HepG2 (cell line): ENCODE measurements around the gene TRIO. TPM values are rescaled to one million over a fixed set of nuclear protein-coding genes. Genes with fewer than 3 reads are reported as not detected.
A peak's percentile ranks its signal among the peaks of the same experiment; 100 is the strongest.

Source experiments
- ATAC-seq: fragments of 200-7000 bp; cut with Tn5 transposase; 3 replicates; pipeline ENCODE4 v1.9.1; 2020; ENCODE audit warnings: mild to moderate bottlenecking, moderate library complexity
- BruUV-seq: library from RNA; stranded (reverse); fragments of 400-500 nt; replicated peaks from 2 replicates; lab custom pipeline; 2021; lab: Mats Ljungman, UMichigan
- CTCF ChIA-PET: fragments of 300-600 bp; formaldehyde crosslinking; extraction: SDS; loops from one replicate; lab custom pipeline; 2021; ENCODE audit warnings: low total read pairs, inconsistent platforms, low intra/inter-chr PET ratio; lab: Yijun Ruan, JAX
- POLR2A ChIA-PET: fragments of 350-600 bp; sonication (Branson Sonifier 250); formaldehyde crosslinking; loops from one replicate; lab custom pipeline; 2020; ENCODE audit warnings: antibody characterized with exemption, inconsistent platforms; lab: Yijun Ruan, JAX
- DNase-seq: peaks from one replicate; pipeline ENCODE4 v3.0.0-alpha.2; 2015; ENCODE audit warnings: low spot score
- FAIRE-seq: peaks from 3 replicates; lab custom pipeline; 2011; peaks lifted over from hg19 to GRCh38; lab: Jason Lieb, UNC
- H2AFZ ChIP-seq: one replicate; pipeline ENCODE4 v1.6.1; 2011; ENCODE audit warnings: low read length, inconsistent platforms
- H3K27ac ChIP-seq: fragments of 300-600 bp; 3 replicates; pipeline ENCODE4 v1.8.0; 2011; ENCODE audit warnings: mixed run types, mild to moderate bottlenecking, mixed read lengths, low read length, inconsistent platforms; ENCODE audit not compliant: insufficient read depth; ENCODE audit errors: extremely low read length
- H3K27me3 ChIP-seq, 2 experiments: fragments of 200-600 bp in 1 of 2; 2 replicates in 1 of 2; 3 replicates in 1 of 2; pipeline versions ENCODE4 v1.6.0 to v1.8.0; 2011; ENCODE audit warnings: low read length in 2 of 2, mild to moderate bottlenecking in 2 of 2, moderate library complexity in 2 of 2, inconsistent platforms in 1 of 2; ENCODE audit not compliant: insufficient read depth in 2 of 2, control insufficient read depth in 1 of 2
- H3K36me3 ChIP-seq, 2 experiments: fragments of 200-600 bp in 1 of 2; replicated peaks in 1 of 2; 2 replicates in 1 of 2; 3 replicates in 1 of 2; pipeline versions ENCODE4 v1.5.1 to v1.8.0; 2011; ENCODE audit warnings: low read length in 2 of 2, inconsistent platforms in 1 of 2; ENCODE audit not compliant: insufficient read depth in 2 of 2, control insufficient read depth in 1 of 2
- H3K4me1 ChIP-seq: 2 replicates; pipeline ENCODE4 v1.5.1; 2012; ENCODE audit warnings: low read length, inconsistent platforms; ENCODE audit not compliant: insufficient read depth
- H3K4me2 ChIP-seq: 2 replicates; pipeline ENCODE4 v1.6.0; 2011; ENCODE audit warnings: low read depth, low read length, inconsistent platforms
- H3K4me3 ChIP-seq, 3 experiments: fragments of 200-600 bp in 1 of 3; sonication (generic), shearing (Covaris generic) in 1 of 3; replicated peaks in 1 of 3; 2 replicates each; pipeline ENCODE4 v1.5.1; 2011 to 2016; ENCODE audit warnings: low read length in 3 of 3, inconsistent platforms in 2 of 3, low read depth in 2 of 3, mild to moderate bottlenecking in 2 of 3, control low read depth in 1 of 3, mixed read lengths in 1 of 3; ENCODE audit not compliant: insufficient read depth in 1 of 3
- H3K79me2 ChIP-seq: one replicate; pipeline ENCODE4 v1.6.1; 2011; ENCODE audit warnings: low read length, inconsistent platforms; ENCODE audit not compliant: insufficient read depth
- H3K9ac ChIP-seq: 2 replicates; pipeline ENCODE4 v1.6.0; 2011; ENCODE audit warnings: mild to moderate bottlenecking, low read depth, low read length, inconsistent platforms; ENCODE audit not compliant: insufficient read depth
- H3K9me3 ChIP-seq: 2 replicates; pipeline ENCODE4 v1.5.1; 2012; ENCODE audit warnings: mild to moderate bottlenecking, low read length
- H4K20me1 ChIP-seq: 2 replicates; pipeline ENCODE4 v1.6.0; 2011; ENCODE audit warnings: inconsistent platforms, mild to moderate bottlenecking, low read length, moderate library complexity; ENCODE audit not compliant: insufficient read depth
- NFE2L1 ChIP-seq: sonication (generic); formaldehyde crosslinking; IDR thresholded peaks from 2 replicates; pipeline ENCODE4 v1.4.0; 2020; ENCODE audit warnings: missing genetic modification reagents, mild to moderate bottlenecking, borderline replicate concordance
- RBAK ChIP-seq: sonication (generic); formaldehyde crosslinking; IDR thresholded peaks from 2 replicates; pipeline ENCODE4 v1.5.1; 2020; ENCODE audit warnings: mild to moderate bottlenecking, missing genetic modification reagents
- ZNF230 ChIP-seq: sonication (generic); formaldehyde crosslinking; IDR thresholded peaks from 2 replicates; pipeline ENCODE4 v1.4.0; 2020; ENCODE audit warnings: mild to moderate bottlenecking, missing genetic modification reagents
- ZNF7 ChIP-seq: IDR thresholded peaks from 2 replicates; pipeline ENCODE4 v1.6.1; 2016; ENCODE audit warnings: missing biosample characterization, missing genetic modification reagents
- WGBS: methylation state at CpG from one replicate; pipeline ENCODE4 v1.1.6; 2017; ENCODE audit warnings: low lambda C conversion rate; 5-methylcytosine and 5-hydroxymethylcytosine counted together
- in situ Hi-C: cut with HindIII; loops from 2 replicates; pipeline ENCODE4 v1.10.0; 2017; ENCODE audit warnings: low pct_unique_long_range_greater_than_20kb; ENCODE audit not compliant: extremely low pct_ligation_motif_present
- intact Hi-C: fragments of 100-400 bp; cut with micrococcal nuclease; formaldehyde crosslinking; loops from one replicate; pipeline ENCODE4 v1.10.0; 2022; ENCODE audit not compliant: unreplicated experiment
- polyA plus RNA-seq, 8 experiments: library from polyadenylated mRNA; depleted of rRNA in 3 of 8; stranded (reverse) in 7 of 8; unstranded in 1 of 8; fragments of >200 nt; fragmentation: Illumina TruSeq in 4 of 8; extraction: Trizol in 4 of 8; gene quantifications; 2 replicates each; pipeline versions ENCODE4 v1.2.1 to v1.2.3, GENCODE V29; 2011 to 2016; ENCODE audit warnings: low read depth in 4 of 8, missing spikeins in 1 of 8, mixed read lengths in 1 of 8; ENCODE audit not compliant: insufficient read depth in 1 of 8
- total RNA-seq, 5 experiments: library from RNA; depleted of rRNA; stranded (reverse); fragments of >200 nt; fragmentation: Illumina TruSeq; extraction: Trizol; gene quantifications; 2 replicates each; pipeline ENCODE4 v1.2.3, GENCODE V29; 2016; ENCODE audit warnings: low read depth in 1 of 5
- TF ChIP-seq, protein P1 (sequence below): sonication (generic); formaldehyde crosslinking; IDR thresholded peaks from 2 replicates; pipeline ENCODE4 v1.4.0; 2020; ENCODE audit warnings: missing genetic modification reagents
- TF ChIP-seq, protein P2 (sequence below): sonication (generic); formaldehyde crosslinking; IDR thresholded peaks from 2 replicates; pipeline ENCODE4 v1.4.0; 2020; ENCODE audit warnings: missing genetic modification reagents
- TF ChIP-seq, protein P3 (sequence below): sonication (generic); formaldehyde crosslinking; IDR thresholded peaks from 2 replicates; pipeline ENCODE4 v1.8.0; 2022; ENCODE audit warnings: mild to moderate bottlenecking, missing genetic modification reagents; ENCODE audit not compliant: insufficient replicate concordance
- TF ChIP-seq, protein P4 (sequence below): sonication (generic); formaldehyde crosslinking; IDR thresholded peaks from 2 replicates; pipeline ENCODE4 v1.9.0; 2021; ENCODE audit warnings: missing genetic modification reagents, borderline replicate concordance

The TRIO gene
- total and polyA plus RNA-seq, 2 of the 13 experiments (the other 11 are each of a cell fraction or from before 2014, with no cell fraction given): 45.2 to 45.9 TPM

DNA sequence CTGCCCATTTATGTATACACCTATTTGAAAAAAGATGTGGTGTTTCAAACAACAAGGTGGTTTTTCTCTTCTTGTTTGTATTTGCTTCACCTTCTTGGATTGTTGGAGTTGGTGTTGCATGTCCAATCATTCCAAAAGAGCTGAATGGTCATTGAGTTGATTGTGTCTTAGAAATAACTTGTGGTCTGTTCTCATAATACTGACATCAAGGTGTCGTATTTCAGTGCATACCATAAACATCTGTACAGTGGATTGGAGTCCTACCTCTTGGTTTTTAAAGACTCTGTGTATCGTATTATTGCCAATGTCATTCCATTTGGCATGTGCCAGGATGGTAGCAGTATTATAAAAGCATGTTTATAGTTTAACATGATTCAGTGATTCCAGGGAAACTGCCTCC lies 73.2 kb downstream of the TRIO start (continued):
- TF ChIP-seq, protein P1, sequence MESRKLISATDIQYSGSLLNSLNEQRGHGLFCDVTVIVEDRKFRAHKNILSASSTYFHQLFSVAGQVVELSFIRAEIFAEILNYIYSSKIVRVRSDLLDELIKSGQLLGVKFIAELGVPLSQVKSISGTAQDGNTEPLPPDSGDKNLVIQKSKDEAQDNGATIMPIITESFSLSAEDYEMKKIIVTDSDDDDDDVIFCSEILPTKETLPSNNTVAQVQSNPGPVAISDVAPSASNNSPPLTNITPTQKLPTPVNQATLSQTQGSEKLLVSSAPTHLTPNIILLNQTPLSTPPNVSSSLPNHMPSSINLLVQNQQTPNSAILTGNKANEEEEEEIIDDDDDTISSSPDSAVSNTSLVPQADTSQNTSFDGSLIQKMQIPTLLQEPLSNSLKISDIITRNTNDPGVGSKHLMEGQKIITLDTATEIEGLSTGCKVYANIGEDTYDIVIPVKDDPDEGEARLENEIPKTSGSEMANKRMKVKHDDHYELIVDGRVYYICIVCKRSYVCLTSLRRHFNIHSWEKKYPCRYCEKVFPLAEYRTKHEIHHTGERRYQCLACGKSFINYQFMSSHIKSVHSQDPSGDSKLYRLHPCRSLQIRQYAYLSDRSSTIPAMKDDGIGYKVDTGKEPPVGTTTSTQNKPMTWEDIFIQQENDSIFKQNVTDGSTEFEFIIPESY: no peak
- TF ChIP-seq, protein P2, sequence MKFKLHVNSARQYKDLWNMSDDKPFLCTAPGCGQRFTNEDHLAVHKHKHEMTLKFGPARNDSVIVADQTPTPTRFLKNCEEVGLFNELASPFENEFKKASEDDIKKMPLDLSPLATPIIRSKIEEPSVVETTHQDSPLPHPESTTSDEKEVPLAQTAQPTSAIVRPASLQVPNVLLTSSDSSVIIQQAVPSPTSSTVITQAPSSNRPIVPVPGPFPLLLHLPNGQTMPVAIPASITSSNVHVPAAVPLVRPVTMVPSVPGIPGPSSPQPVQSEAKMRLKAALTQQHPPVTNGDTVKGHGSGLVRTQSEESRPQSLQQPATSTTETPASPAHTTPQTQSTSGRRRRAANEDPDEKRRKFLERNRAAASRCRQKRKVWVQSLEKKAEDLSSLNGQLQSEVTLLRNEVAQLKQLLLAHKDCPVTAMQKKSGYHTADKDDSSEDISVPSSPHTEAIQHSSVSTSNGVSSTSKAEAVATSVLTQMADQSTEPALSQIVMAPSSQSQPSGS (CRISPR knock-in tag): no peak
- TF ChIP-seq ZNF230 (CRISPR knock-in tag): no peak
- TF ChIP-seq, protein P3, sequence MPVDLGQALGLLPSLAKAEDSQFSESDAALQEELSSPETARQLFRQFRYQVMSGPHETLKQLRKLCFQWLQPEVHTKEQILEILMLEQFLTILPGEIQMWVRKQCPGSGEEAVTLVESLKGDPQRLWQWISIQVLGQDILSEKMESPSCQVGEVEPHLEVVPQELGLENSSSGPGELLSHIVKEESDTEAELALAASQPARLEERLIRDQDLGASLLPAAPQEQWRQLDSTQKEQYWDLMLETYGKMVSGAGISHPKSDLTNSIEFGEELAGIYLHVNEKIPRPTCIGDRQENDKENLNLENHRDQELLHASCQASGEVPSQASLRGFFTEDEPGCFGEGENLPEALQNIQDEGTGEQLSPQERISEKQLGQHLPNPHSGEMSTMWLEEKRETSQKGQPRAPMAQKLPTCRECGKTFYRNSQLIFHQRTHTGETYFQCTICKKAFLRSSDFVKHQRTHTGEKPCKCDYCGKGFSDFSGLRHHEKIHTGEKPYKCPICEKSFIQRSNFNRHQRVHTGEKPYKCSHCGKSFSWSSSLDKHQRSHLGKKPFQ (CRISPR knock-in tag): no peak
- TF ChIP-seq NFE2L1: no peak

DNA sequence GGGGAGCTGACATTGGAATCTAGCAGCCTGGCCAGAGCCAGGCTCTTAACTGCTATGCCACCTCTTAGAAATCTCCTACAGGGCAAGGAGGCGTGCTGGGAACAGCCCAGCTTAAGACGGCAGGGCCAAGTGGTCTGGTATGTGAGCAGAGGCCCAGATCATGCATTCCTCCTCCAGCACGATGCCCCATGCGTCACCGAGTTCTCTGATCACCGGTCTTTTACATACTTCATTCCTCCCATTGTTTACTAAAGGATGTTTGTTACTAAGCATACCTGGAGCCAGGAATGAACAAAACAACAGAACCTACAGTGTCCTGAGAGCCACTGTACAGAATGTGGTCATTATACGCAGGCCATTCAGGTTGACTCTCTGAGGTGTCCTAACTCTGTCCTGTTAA lies 73.8 kb downstream of the TRIO start:
- in situ Hi-C loops: no loop called here
- TF ChIP-seq, protein P4, sequence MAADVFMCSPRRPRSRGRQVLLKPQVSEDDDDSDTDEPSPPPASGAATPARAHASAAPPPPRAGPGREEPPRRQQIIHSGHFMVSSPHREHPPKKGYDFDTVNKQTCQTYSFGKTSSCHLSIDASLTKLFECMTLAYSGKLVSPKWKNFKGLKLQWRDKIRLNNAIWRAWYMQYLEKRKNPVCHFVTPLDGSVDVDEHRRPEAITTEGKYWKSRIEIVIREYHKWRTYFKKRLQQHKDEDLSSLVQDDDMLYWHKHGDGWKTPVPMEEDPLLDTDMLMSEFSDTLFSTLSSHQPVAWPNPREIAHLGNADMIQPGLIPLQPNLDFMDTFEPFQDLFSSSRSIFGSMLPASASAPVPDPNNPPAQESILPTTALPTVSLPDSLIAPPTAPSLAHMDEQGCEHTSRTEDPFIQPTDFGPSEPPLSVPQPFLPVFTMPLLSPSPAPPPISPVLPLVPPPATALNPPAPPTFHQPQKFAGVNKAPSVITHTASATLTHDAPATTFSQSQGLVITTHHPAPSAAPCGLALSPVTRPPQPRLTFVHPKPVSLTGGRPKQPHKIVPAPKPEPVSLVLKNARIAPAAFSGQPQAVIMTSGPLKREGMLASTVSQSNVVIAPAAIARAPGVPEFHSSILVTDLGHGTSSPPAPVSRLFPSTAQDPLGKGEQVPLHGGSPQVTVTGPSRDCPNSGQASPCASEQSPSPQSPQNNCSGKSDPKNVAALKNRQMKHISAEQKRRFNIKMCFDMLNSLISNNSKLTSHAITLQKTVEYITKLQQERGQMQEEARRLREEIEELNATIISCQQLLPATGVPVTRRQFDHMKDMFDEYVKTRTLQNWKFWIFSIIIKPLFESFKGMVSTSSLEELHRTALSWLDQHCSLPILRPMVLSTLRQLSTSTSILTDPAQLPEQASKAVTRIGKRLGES (CRISPR knock-in tag): no peak
- TF ChIP-seq ZNF7 (CRISPR knock-in tag) (peak; percentile 26; the same call in 1 of the 2 replicates), RBAK (CRISPR knock-in tag) (peak; percentile 85)
- TF ChIP-seq, all 625 proteins: peak for 2
- Histone ChIP-seq H3K4me1 (peaks cover 90% of the 10 kb centered on the region), H3K79me2 (peaks cover 97% of the 10 kb centered on the region), H3K4me2 (no peak overlapping the region), H2AFZ (no peak overlapping the region), H3K36me3 (peaks cover 0 to 1% of the 10 kb centered on the region in 2 experiments; a peak in 1 of 5 replicates), H3K27ac (peak overlapping the region; percentile 9), H3K9me3 (no peaks in the 10 kb centered on the region), H3K4me3 (no peak overlapping the region), H3K9ac (no peak overlapping the region), H3K27me3 (no peaks in the 10 kb centered on the region), H4K20me1 (peaks cover 22% of the 10 kb centered on the region)
- peak; percentile 23 for DNase-seq
- FAIRE-seq: no peak
- BruUV-seq: no TSS peak
- intact Hi-C loops: loop anchor here (10.0 kb wide), 1 partner anchor 668 kb away; no protein-coding TSS in a partner anchor
- ATAC-seq: no peak
- CTCF ChIA-PET: no interaction called here
- 86% methylated on average over 7 of the region's 7 CpGs for WGBS
- POLR2A ChIA-PET: no interaction called here
